MM.1S (cell line): ENCODE data around the gene RPL12.

Source experiments
- CTCF ChIP-seq: fragments of 300-600 bp; sonication (generic); IDR thresholded peaks from 2 replicates; pipeline ENCODE4 v1.5.1; 2016; ENCODE audit warnings: antibody characterized with exemption, low read length, mixed read lengths
- EZH2 ChIP-seq: fragments of 300-600 bp; sonication (generic); optimal IDR thresholded peaks from 2 replicates; pipeline ENCODE3; 2017; ENCODE audit warnings: low read depth, mild to moderate bottlenecking, antibody characterized with exemption, low read length, mixed read lengths
- EZH2phosphoT487 ChIP-seq: fragments of 300-600 bp; sonication (generic); IDR thresholded peaks from 2 replicates; pipeline ENCODE4 v1.6.1; 2018; ENCODE audit warnings: antibody characterized with exemption, low read length

- peak; percentile 25 for TF ChIP-seq CTCF
- TF ChIP-seq EZH2: no peak
- TF ChIP-seq EZH2phosphoT487: no peak
Observed at GRCh38 chr9:127418037-127418471, 33.2 kb downstream of the RPL12 start.
